ENCODE data around the gene ERCC6.

The ERCC6 gene

GRCh38 chr10:49508654-49509053, 30.3 kb downstream of the ERCC6 start:
- no peak for DNase-seq

GRCh38 chr10:49508249-49508648, 30.7 kb downstream of the ERCC6 start:
- DNase-seq: no peak

DNA sequence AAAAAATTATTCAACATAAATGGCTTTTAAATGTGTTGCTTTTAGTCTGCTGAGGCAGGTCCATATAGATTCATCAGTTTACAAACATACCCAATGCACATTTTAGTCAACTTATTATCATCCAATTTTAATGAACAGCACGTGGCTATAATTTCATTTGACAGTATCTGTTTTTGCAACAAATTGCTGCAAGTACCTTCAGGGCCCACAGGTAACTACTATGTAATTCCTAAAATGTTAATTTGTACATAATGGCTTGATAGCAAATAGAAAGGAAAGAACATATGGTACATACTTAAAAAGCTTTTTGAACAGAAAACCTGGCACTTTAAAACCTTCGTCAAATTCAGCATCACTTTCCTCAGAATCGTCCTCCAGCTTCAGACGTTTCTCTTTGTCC, 33.3 kb downstream of the ERCC6 start:
- DNase-seq: no peak

GRCh38 chr10:49505076-49505475, 33.8 kb downstream of the ERCC6 start:
- DNase-seq: no peak

GRCh38 chr10:49504528-49504927, 34.4 kb downstream of the ERCC6 start:
- no peak for DNase-seq

GRCh38 chr10:49502358-49502757, 36.6 kb downstream of the ERCC6 start:
- no peak for DNase-seq

DNA sequence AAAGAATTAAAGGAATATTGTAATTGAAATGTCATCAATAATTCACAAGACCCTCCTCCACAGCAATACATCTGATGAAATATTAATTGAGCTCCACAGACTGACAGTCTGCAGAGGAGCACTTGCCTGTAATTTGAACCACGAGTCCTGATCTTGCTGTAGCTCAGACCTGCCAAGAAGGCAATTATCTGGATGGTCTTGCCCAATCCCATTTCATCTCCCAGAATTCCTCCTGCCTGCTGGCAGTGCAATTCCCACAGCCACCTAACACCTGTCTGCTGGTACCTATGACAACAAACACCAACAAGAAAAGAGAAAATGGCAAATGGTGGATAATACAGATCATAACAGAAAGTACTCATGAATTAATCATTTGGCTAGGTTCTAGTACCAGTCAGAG, 38.5 kb downstream of the ERCC6 start:
- no peak for DNase-seq

- DNase-seq: no peak
Observed at GRCh38 chr10:49499305-49499851, 39.5 kb downstream of the ERCC6 start.

DNA sequence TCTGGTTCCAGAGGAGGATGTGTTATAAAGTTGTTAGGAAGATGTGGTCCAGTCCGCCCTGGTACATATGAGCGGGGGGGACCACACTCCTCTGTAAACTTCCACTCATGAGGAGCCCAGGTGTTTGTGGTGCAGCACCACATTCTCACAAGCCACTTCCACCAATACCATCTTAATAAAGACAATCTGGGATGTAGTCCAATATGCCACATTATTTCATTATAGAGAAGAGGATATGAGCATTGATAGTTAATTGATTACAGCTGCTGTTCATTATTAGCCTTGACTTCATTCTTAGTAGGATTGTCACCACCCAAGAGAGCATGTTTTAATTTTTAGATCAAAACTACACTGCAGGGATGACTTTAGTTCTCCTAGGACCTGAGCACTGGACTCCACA, 40.5 kb downstream of the ERCC6 start:
- DNase-seq: no peak

- no peak for DNase-seq
Observed at GRCh38 chr10:49497358-49497757, 41.6 kb downstream of the ERCC6 start.

GRCh38 chr10:49488056-49488717, 50.7 kb downstream of the ERCC6 start:
- DNase-seq: no peak

GRCh38 chr10:49486738-49487137, 52.2 kb downstream of the ERCC6 start:
- DNase-seq: no peak

- DNase-seq: no peak
Observed at GRCh38 chr10:49486009-49486408, 52.9 kb downstream of the ERCC6 start.

- DNase-seq: no peak
Observed at GRCh38 chr10:49484486-49485235, 54.3 kb downstream of the ERCC6 start.

GRCh38 chr10:49478819-49479218, 60.1 kb downstream of the ERCC6 start:
- DNase-seq: no peak

DNA sequence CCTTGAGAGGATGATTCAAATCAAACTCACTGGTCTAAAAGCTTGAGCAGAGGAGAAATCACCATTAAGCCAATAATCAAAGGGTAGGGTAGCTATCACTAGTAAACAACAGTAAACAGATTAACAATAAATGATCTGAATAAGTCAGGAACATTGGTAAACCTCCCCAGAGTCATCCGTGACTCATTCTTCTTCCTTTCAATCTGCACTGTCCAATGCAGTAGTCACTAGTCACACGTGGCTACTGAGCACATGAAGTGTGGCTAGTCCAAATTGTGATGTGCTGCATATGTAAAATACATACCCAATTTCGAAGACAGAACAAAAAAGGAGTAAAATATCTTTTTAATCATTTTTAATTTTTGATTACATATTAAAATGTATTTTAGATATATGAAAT, 64.0 kb downstream of the ERCC6 start:
- no peak for DNase-seq

GRCh38 chr10:49471532-49471931, 67.4 kb downstream of the ERCC6 start:
- DNase-seq: no peak

DNA sequence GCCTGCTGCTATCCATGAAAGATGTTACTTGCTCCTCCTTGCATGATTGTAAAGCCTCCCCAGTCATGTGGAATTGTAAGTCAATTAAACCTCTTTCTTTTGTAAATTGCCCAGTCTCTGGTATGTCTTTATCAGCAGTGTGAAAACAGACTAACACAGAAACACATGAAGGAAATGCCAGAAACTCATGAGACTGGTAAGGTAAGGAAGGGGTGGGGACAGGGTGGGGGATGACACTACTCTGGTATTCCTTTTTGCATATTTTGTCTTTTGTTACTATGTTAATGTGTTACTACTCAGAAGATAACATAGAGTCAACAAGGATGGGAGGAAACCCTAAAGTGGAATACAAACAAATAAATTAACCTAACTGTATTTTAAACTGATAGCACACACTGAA, 73.2 kb downstream of the ERCC6 start:
- DNase-seq: no peak
